M059J (cell line): ENCODE results near the gene ELF3. TPM values are rescaled to one million over a fixed set of nuclear protein-coding genes. Genes with fewer than 3 reads are reported as not detected.

Source experiments
- DNase-seq: peaks from one replicate; pipeline ENCODE4 v3.0.0-alpha.2; 2012; ENCODE audit warnings: low read depth
- total RNA-seq: library from RNA; depleted of rRNA; stranded (reverse); fragments of >200 nt; shearing (Covaris generic); gene quantifications from 2 replicates; pipeline ENCODE4 v1.2.3, GENCODE V29; 2014

The ELF3 gene
- total RNA-seq, 1 experiment from 2014 or later, result 0.15 TPM

GRCh38 chr1:202007805-202008489 is 2.4 kb upstream of the ELF3 start:
- DNase-seq, result peak; percentile 78

GRCh38 chr1:202009326-202010179 is 834 bp upstream of the ELF3 start:
- peak; percentile 81 for DNase-seq

DNA sequence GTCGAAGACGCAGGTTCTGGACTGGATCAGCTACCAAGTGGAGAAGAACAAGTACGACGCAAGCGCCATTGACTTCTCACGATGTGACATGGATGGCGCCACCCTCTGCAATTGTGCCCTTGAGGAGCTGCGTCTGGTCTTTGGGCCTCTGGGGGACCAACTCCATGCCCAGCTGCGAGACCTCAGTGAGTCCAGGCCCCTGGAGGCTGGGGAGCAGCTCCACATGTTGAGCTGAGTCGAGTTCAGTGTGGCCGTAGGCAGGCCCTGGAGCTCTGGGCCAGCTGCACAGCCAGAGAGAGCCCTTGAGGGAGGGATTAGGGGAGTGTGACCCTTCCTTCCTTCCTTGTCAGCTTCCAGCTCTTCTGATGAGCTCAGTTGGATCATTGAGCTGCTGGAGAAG is 1.6 kb downstream of the ELF3 start:
- no peak for DNase-seq

DNA sequence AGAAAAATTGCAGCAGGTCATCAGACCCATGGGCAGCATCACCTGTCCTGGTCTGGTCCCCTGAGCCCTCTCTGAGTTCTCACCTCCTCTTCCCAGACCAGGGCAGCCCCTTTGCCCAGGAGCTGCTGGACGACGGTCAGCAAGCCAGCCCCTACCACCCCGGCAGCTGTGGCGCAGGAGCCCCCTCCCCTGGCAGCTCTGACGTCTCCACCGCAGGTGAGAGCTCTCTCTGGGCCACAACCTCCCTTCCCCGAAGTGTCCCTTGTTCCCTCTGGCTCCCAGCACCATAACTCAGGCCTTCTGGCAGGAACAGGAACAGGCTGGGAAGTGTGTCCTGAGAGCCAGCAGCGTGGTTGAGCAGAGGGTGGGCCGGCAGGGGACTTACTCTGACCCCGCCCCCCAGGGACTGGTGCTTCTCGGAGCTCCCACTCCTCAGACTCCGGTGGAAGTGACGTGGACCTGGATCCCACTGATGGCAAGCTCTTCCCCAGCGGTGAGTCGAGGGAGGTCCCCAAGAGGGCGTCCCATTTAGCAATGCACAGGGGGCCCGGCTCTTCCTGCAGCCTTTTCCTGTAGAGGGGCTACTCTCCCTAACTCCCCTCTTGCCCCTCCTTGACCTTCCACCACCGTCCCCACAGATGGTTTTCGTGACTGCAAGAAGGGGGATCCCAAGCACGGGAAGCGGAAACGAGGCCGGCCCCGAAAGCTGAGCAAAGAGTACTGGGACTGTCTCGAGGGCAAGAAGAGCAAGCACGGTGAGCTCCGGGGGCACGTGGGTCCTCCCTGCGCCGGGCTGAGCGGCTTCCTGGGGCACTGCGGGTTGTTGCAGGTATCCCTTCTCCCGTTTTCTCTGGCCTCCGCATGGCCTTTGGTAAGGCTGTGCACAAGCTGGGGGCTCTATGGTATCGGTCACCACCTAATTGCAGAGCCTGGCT is 2.4 kb downstream of the ELF3 start:
- no peak for DNase-seq

GRCh38 chr1:202013603-202014002 is 3.2 kb downstream of the ELF3 start:
- no peak for DNase-seq

DNA sequence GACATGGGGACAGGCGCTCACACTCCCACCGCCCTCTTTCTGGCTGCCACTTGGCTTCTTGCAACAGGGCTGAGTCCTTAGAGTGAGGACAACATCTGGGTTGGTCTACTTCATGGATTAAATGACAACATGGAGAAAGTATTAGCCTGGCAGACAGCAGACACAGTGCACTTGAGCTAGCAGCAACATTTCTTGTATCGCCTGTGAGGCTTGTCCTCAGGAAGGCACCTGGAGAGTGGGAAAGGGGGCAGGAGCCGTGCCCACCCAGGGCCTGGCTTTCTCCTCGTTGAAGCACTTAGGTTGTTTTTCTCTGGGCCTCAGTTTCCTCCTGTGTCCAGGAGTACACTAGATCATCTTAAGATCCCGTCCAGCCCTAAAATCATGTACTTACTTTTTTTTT is 3.7 kb downstream of the ELF3 start:
- no peak for DNase-seq

DNA sequence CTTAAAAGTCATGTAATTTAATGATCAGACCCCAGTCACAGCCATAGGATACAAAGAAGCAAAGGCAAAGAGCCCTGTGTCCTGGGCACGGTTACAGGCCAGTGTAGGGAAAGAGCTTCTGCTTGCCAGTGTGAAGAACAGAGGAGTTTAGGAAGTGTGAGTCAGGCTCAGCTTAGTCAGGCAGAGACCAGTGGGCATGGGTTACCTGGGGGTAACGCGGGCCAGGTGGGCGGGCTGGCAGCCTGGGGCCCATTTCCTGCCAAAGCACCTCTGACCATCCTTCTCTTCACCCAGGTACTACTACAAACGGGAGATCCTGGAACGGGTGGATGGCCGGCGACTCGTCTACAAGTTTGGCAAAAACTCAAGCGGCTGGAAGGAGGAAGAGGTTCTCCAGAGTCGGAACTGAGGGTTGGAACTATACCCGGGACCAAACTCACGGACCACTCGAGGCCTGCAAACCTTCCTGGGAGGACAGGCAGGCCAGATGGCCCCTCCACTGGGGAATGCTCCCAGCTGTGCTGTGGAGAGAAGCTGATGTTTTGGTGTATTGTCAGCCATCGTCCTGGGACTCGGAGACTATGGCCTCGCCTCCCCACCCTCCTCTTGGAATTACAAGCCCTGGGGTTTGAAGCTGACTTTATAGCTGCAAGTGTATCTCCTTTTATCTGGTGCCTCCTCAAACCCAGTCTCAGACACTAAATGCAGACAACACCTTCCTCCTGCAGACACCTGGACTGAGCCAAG is 4.7 kb downstream of the ELF3 start:
- no peak for DNase-seq

- DNase-seq, result no peak
These were observed 5.2 kb downstream of the ELF3 start for GRCh38 chr1:202015662-202015937.

- DNase-seq, result peak; percentile 30
These were observed 5.8 kb downstream of the ELF3 start for GRCh38 chr1:202016022-202016810.

- DNase-seq, result no peak
These were observed 6.7 kb downstream of the ELF3 start for GRCh38 chr1:202016811-202017748.

- DNase-seq, result no peak
These were observed 7.5 kb downstream of the ELF3 start for GRCh38 chr1:202017749-202018467.

DNA sequence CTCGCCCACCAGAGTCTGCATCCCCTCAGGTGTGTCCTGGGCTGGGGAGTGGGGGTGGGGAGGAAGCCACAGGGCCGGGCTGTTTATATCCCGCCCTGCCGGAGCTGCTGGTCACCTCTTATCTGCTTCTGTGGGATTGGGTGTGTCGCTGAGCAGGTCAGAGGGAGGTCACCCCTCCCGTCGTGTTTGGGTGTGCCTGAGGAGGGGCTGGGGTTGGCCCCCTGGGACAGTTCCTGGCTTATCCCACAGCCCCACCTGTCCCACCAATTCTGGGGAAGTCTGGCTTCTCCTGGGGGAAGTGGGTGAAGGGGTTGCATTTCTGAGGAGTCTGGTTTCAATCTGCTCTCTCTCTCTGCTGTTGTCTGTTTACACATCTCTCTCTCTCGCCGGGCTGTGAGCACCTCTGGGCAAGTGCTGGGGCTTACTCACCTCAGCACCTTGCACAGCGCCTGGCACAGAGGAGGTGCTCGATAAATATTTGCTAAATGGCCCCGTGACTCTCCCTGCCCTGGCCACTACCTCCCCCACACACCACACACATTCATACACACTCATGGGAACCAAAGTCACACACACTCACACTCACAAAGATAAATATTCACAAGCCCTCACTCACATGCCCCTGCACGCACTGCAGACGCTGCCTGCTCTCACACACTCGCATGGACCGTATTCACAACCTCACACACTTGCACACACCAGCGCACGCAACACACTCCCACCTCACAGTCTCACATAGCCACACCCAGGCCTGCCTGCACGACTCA is 8.3 kb downstream of the ELF3 start:
- DNase-seq, result peak; percentile 74

- peak; percentile 39 for DNase-seq
These were observed 8.8 kb downstream of the ELF3 start for GRCh38 chr1:202019235-202019558.

DNA sequence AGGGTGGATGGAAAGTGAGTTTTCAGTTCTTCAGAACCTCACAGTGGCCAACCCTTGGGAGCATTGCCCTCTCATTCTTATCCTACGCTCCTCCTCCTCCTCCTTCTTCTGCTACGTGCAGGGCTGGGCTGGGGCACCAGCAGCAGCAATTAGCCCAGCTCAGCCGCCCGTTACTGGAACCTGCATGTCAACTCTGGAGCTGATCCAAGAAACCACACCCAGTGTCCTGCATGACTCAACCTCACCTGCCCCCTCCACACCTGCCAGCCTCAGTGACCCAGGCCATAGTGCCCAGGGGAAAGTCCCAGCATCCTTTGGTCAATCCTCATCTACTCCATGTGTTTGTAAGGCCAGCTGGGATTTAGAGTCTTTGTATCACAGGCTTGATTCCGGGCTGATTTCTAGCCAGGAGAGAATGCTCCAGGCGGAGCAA is 12.6 kb downstream of the ELF3 start:
- DNase-seq, result peak; percentile 38

- peak; percentile 92 for DNase-seq
These were observed 18.8 kb downstream of the ELF3 start for GRCh38 chr1:202029171-202029665.

- DNase-seq, result no peak
These were observed 19.3 kb downstream of the ELF3 start for GRCh38 chr1:202029727-202030126.

GRCh38 chr1:202031796-202032195 is 21.4 kb downstream of the ELF3 start:
- DNase-seq, result no peak

DNA sequence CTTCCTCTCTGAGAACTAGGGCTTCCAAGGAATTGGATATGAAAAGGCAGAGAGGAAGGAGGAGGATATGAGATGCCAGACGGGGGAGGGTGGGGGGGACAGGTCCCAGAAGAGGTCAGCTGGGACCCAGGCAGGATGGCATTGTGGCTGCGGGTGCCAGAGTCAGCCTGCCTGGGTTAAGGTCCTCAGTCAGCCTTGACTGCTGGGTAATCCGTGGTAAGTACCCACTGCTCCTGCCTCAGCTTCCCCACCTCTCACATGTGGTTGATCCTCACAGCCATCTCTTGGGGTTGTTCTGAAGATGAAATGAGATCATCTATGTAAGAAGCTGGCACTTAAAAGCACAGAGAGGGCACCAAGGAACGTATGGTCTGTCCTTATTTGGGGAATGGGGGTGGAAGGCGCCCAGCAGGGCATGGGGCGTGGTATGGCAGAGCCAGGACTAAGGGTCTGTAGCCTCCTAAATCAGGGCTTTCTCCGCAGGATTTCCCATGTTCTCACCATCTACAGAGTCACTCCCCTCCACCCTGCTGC is 23.8 kb downstream of the ELF3 start:
- DNase-seq, result no peak
